HepG2 (cell line): ENCODE data around the gene NDUFA13. TPM values are rescaled to one million over a fixed set of nuclear protein-coding genes. Genes with fewer than 3 reads are reported as not detected.
A peak's percentile ranks its signal among the peaks of the same experiment; 100 is the strongest.

Experiments used
- ATAC-seq: fragments of 200-7000 bp; cut with Tn5 transposase; 3 replicates; pipeline ENCODE4 v1.9.1; 2020; ENCODE audit warnings: mild to moderate bottlenecking, moderate library complexity
- BruUV-seq: library from RNA; stranded (reverse); fragments of 400-500 nt; replicated peaks from 2 replicates; lab custom pipeline; 2021; lab: Mats Ljungman, UMichigan
- CTCF ChIA-PET: fragments of 300-600 bp; formaldehyde crosslinking; extraction: SDS; loops from one replicate; lab custom pipeline; 2021; ENCODE audit warnings: low total read pairs, inconsistent platforms, low intra/inter-chr PET ratio; lab: Yijun Ruan, JAX
- POLR2A ChIA-PET: fragments of 350-600 bp; sonication (Branson Sonifier 250); formaldehyde crosslinking; loops from one replicate; lab custom pipeline; 2020; ENCODE audit warnings: antibody characterized with exemption, inconsistent platforms; lab: Yijun Ruan, JAX
- DNase-seq: peaks from one replicate; pipeline ENCODE4 v3.0.0-alpha.2; 2015; ENCODE audit warnings: low spot score
- FAIRE-seq: peaks from 3 replicates; lab custom pipeline; 2011; peaks lifted over from hg19 to GRCh38; lab: Jason Lieb, UNC
- H2AFZ ChIP-seq: one replicate; pipeline ENCODE4 v1.6.1; 2011; ENCODE audit warnings: low read length, inconsistent platforms
- H3K27ac ChIP-seq: fragments of 300-600 bp; 3 replicates; pipeline ENCODE4 v1.8.0; 2011; ENCODE audit warnings: mixed run types, mild to moderate bottlenecking, mixed read lengths, low read length, inconsistent platforms; ENCODE audit not compliant: insufficient read depth; ENCODE audit errors: extremely low read length
- H3K27me3 ChIP-seq, 2 experiments: fragments of 200-600 bp in 1 of 2; 2 replicates in 1 of 2; 3 replicates in 1 of 2; pipeline versions ENCODE4 v1.6.0 to v1.8.0; 2011; ENCODE audit warnings: low read length in 2 of 2, mild to moderate bottlenecking in 2 of 2, moderate library complexity in 2 of 2, inconsistent platforms in 1 of 2; ENCODE audit not compliant: insufficient read depth in 2 of 2, control insufficient read depth in 1 of 2
- H3K36me3 ChIP-seq, 2 experiments: fragments of 200-600 bp in 1 of 2; replicated peaks in 1 of 2; 2 replicates in 1 of 2; 3 replicates in 1 of 2; pipeline versions ENCODE4 v1.5.1 to v1.8.0; 2011; ENCODE audit warnings: low read length in 2 of 2, inconsistent platforms in 1 of 2; ENCODE audit not compliant: insufficient read depth in 2 of 2, control insufficient read depth in 1 of 2
- H3K4me1 ChIP-seq: 2 replicates; pipeline ENCODE4 v1.5.1; 2012; ENCODE audit warnings: low read length, inconsistent platforms; ENCODE audit not compliant: insufficient read depth
- H3K4me2 ChIP-seq: 2 replicates; pipeline ENCODE4 v1.6.0; 2011; ENCODE audit warnings: low read depth, low read length, inconsistent platforms
- H3K4me3 ChIP-seq, 3 experiments: fragments of 200-600 bp in 1 of 3; sonication (generic), shearing (Covaris generic) in 1 of 3; replicated peaks in 1 of 3; 2 replicates each; pipeline ENCODE4 v1.5.1; 2011 to 2016; ENCODE audit warnings: low read length in 3 of 3, inconsistent platforms in 2 of 3, low read depth in 2 of 3, mild to moderate bottlenecking in 2 of 3, control low read depth in 1 of 3, mixed read lengths in 1 of 3; ENCODE audit not compliant: insufficient read depth in 1 of 3
- H3K79me2 ChIP-seq: one replicate; pipeline ENCODE4 v1.6.1; 2011; ENCODE audit warnings: low read length, inconsistent platforms; ENCODE audit not compliant: insufficient read depth
- H3K9ac ChIP-seq: 2 replicates; pipeline ENCODE4 v1.6.0; 2011; ENCODE audit warnings: mild to moderate bottlenecking, low read depth, low read length, inconsistent platforms; ENCODE audit not compliant: insufficient read depth
- H3K9me3 ChIP-seq: 2 replicates; pipeline ENCODE4 v1.5.1; 2012; ENCODE audit warnings: mild to moderate bottlenecking, low read length
- H4K20me1 ChIP-seq: 2 replicates; pipeline ENCODE4 v1.6.0; 2011; ENCODE audit warnings: inconsistent platforms, mild to moderate bottlenecking, low read length, moderate library complexity; ENCODE audit not compliant: insufficient read depth
- AGO2 ChIP-seq: fragments of 200-400 bp; formaldehyde crosslinking; optimal IDR thresholded peaks from 2 replicates; pipeline ENCODE3; 2017; ENCODE audit warnings: mild to moderate bottlenecking, low read depth, low read length, moderate library complexity
- KAT2B ChIP-seq: fragments of 150-350 bp; IDR thresholded peaks from 2 replicates; pipeline ENCODE4 v1.6.1; 2014; ENCODE audit warnings: low read depth, low read length, borderline replicate concordance
- MXI1 ChIP-seq: IDR thresholded peaks from 3 replicates; pipeline ENCODE4 v1.6.1; 2012; ENCODE audit warnings: low read depth, low read length, inconsistent platforms, borderline replicate concordance
- RBFOX2 ChIP-seq: fragments of 200-400 bp; formaldehyde crosslinking; IDR thresholded peaks from 2 replicates; pipeline ENCODE4 v1.6.1; 2017; ENCODE audit warnings: low read depth, mild to moderate bottlenecking, low read length
- SKI ChIP-seq: fragments of 450-650 bp; IDR thresholded peaks from one replicate; pipeline ENCODE4 v1.6.1; 2018; ENCODE audit warnings: mild to moderate bottlenecking; ENCODE audit not compliant: partially characterized antibody
- SP4 ChIP-seq: sonication (generic); formaldehyde crosslinking; IDR thresholded peaks from 2 replicates; pipeline ENCODE4 v1.8.1; 2023; ENCODE audit warnings: mild to moderate bottlenecking, missing genetic modification reagents
- ZC3H13 ChIP-seq: sonication (generic); formaldehyde crosslinking; IDR thresholded peaks from 2 replicates; pipeline ENCODE4 v1.8.1; 2023; ENCODE audit warnings: mild to moderate bottlenecking, missing genetic modification reagents, moderate library complexity
- ZNF512 ChIP-seq: sonication (generic); formaldehyde crosslinking; IDR thresholded peaks from 2 replicates; pipeline ENCODE4 v1.4.0; 2020; ENCODE audit warnings: mild to moderate bottlenecking, missing genetic modification reagents
- ZNF546 ChIP-seq: sonication (generic); formaldehyde crosslinking; conservative IDR thresholded peaks from 2 replicates; pipeline ENCODE4 v1.8.1; 2023; ENCODE audit warnings: mild to moderate bottlenecking, missing genetic modification reagents
- ZNF607 ChIP-seq: sonication (generic); formaldehyde crosslinking; IDR thresholded peaks from 2 replicates; pipeline ENCODE4 v1.5.1; 2020; ENCODE audit warnings: missing genetic modification reagents, mild to moderate bottlenecking, borderline replicate concordance
- ZNF609 ChIP-seq: sonication (generic); formaldehyde crosslinking; IDR thresholded peaks from 2 replicates; pipeline ENCODE4 v1.4.0; 2020; ENCODE audit warnings: mild to moderate bottlenecking, missing genetic modification reagents, borderline replicate concordance
- ZNF816 ChIP-seq: sonication (generic); formaldehyde crosslinking; IDR thresholded peaks from 2 replicates; pipeline ENCODE4 v1.8.0; 2022; ENCODE audit warnings: missing genetic modification reagents, mild to moderate bottlenecking, borderline replicate concordance
- WGBS: methylation state at CpG from one replicate; pipeline ENCODE4 v1.1.6; 2017; ENCODE audit warnings: low lambda C conversion rate; 5-methylcytosine and 5-hydroxymethylcytosine counted together
- in situ Hi-C: cut with HindIII; loops from 2 replicates; pipeline ENCODE4 v1.10.0; 2017; ENCODE audit warnings: low pct_unique_long_range_greater_than_20kb; ENCODE audit not compliant: extremely low pct_ligation_motif_present
- intact Hi-C: fragments of 100-400 bp; cut with micrococcal nuclease; formaldehyde crosslinking; loops from one replicate; pipeline ENCODE4 v1.10.0; 2022; ENCODE audit not compliant: unreplicated experiment
- polyA plus RNA-seq, 8 experiments: library from polyadenylated mRNA; depleted of rRNA in 3 of 8; stranded (reverse) in 7 of 8; unstranded in 1 of 8; fragments of >200 nt; fragmentation: Illumina TruSeq in 4 of 8; extraction: Trizol in 4 of 8; gene quantifications; 2 replicates each; pipeline versions ENCODE4 v1.2.1 to v1.2.3, GENCODE V29; 2011 to 2016; ENCODE audit warnings: low read depth in 4 of 8, missing spikeins in 1 of 8, mixed read lengths in 1 of 8; ENCODE audit not compliant: insufficient read depth in 1 of 8
- total RNA-seq, 5 experiments: library from RNA; depleted of rRNA; stranded (reverse); fragments of >200 nt; fragmentation: Illumina TruSeq; extraction: Trizol; gene quantifications; 2 replicates each; pipeline ENCODE4 v1.2.3, GENCODE V29; 2016; ENCODE audit warnings: low read depth in 1 of 5
- TF ChIP-seq, protein P1 (sequence below): sonication (generic); formaldehyde crosslinking; IDR thresholded peaks from 2 replicates; pipeline ENCODE4 v1.8.1; 2023; ENCODE audit warnings: missing genetic modification reagents, mild to moderate bottlenecking, borderline replicate concordance
- TF ChIP-seq, protein P2 (sequence below): sonication (generic); formaldehyde crosslinking; IDR thresholded peaks from 2 replicates; pipeline ENCODE4 v1.8.1; 2023; ENCODE audit warnings: mild to moderate bottlenecking, missing genetic modification reagents, borderline replicate concordance

The NDUFA13 gene
- total and polyA plus RNA-seq, 2 of the 13 experiments (the other 11 are each of a cell fraction or from before 2014, with no cell fraction given), result 337 to 366 TPM

DNA sequence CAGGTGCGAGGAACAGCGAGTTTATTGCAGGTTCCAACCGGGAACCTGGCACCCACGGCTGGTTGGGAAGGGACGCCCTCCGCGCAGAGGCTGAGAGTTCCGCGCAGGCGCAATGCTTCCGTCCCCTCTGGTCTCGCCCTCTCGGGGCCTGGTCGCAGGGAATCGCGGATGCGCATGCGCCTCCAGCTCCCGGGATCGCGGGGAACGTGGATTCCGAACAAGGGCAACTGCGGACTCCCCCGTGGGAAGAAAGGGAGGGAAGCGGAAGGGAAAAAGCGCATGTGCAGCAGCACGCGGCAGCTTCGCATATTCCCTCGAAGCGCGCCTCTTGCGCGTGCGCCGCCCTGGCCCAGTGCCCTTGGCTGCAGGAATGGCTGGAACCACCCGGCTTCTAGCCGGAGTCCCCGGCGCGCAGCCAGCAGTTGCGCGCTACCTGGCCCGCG lies 1.8 kb upstream of the NDUFA13 start:
- FAIRE-seq (no peak), DNase-seq (no peak), ATAC-seq (no peak)
- Histone ChIP-seq H3K9ac (no peak overlapping the region), H3K79me2 (peaks cover 17% of the 10 kb centered on the region), H3K4me1 (peaks cover 17% of the 10 kb centered on the region), H2AFZ (no peak overlapping the region), H3K27ac (no peak overlapping the region), H3K4me2 (no peak overlapping the region), H4K20me1 (0 out of 2 replicates have a peak, but pooled peaks cover 2% of the 10 kb centered on the region), H3K27me3 (no peaks in the 10 kb centered on the region; a peak in 1 of 5 replicates), H3K36me3 (peaks cover under 1 to 3% of the 10 kb centered on the region in 2 experiments; a peak in 2 of 5 replicates), H3K9me3 (no peaks in the 10 kb centered on the region), H3K4me3 (no peak overlapping the region)
- no TSS peak for BruUV-seq
- ChIA-PET CTCF (no interaction called here), POLR2A (no interaction called here)
- 98% methylated on average over 46 of the region's 46 CpGs for WGBS
- intact Hi-C loops (no loop called here), in situ Hi-C loops (no loop called here)
- no peak for TF ChIP-seq ZNF512 (CRISPR knock-in tag)
- TF ChIP-seq, protein P1, sequence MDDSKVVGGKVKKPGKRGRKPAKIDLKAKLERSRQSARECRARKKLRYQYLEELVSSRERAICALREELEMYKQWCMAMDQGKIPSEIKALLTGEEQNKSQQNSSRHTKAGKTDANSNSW, result no peak
- TF ChIP-seq, protein P2, sequence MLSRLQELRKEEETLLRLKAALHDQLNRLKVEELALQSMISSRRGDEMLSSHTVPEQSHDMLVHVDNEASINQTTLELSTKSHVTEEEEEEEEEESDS (CRISPR knock-in tag), result no peak
- no peak for TF ChIP-seq MXI1
- no peak for TF ChIP-seq ZNF609 (CRISPR knock-in tag)
- TF ChIP-seq AGO2, result peak; percentile 61
- peak; percentile 76; the same call in 1 of the 2 replicates for TF ChIP-seq ZC3H13 (CRISPR knock-in tag)
- no peak for TF ChIP-seq SP4 (CRISPR knock-in tag)
- no peak for TF ChIP-seq ZNF607 (CRISPR knock-in tag)
- TF ChIP-seq ZNF816, result no peak
- no peak for TF ChIP-seq ZNF546
- no peak for TF ChIP-seq KAT2B
- peak; percentile 44; the same call in 1 of the 2 replicates for TF ChIP-seq RBFOX2
- TF ChIP-seq SKI, result no peak
